Measurements from ENCODE around the gene ASIC1. TPM values are rescaled to one million over a fixed set of nuclear protein-coding genes. Genes with fewer than 3 reads are reported as not detected.
"Not testable (repeated sequence)": the region's sequence is repeated elsewhere in the genome, so short reads cannot be mapped to it uniquely, and the experiment has no call there.

Gene ASIC1
- total and polyA plus RNA-seq, 4 experiments from 2014 or later, result 0.08 to 0.26 TPM; not detected in 2

DNA sequence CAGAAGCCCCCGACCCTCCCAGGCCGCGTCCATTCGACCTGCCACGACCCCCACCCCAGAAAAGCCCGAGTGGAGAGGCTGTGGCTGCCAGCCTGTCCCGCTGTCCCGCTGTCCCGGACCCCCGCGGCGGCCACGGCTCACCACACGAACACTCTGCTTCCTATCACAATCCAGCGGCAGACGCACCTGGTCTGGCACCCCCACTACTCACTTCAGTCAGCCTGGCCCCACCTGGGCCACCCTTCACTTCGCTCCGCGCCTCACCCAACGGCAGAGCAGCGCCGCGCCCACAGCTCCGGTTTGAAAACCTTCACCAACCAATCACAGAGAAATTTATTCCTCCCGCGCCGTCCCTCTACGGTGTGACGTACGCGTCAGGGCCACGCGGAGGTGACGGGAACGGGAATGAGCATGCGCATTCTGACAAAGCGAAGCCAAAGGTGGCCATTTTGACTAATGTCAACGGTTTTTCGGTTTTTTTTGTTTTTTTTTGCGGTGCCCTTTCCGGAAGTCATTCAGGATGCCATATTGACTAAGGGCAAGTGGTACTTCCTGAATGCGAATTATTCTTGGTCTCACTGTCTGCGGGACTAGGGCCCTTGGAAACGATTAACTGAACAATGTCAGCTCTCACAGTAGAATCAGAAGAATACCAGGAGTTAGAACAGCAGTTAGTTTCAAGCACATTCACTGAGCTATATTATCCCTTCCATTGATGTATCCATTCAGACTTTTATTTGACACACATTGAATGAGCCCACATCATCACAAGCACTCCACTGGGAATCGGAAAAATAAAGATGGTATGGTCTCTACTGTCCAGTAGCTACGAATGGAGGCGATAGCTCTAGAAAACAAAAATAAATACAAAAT is 32.0 kb upstream of the ASIC1 start, which contains the start of gene RACGAP1:
Gene RACGAP1 (minus strand): TSS at position 308 of the 873 bp plus-strand sequence. CDS start 8,779 bp downstream, outside the sequence.
- peaks cover 16 to 18% (median 17%) of the 10 kb centered on the region in 4 donors for H3K4me1 Mint-ChIP-seq
- CTCF ChIA-PET (ENCODE audit: partially characterized antibody), result interaction anchor here (0.6 to 2.4 kb wide), 13 partner anchors 9 to 180 kb away, joined by 3 to 12 read pairs (median 3); partner anchors contain the start of genes CERS5 and COX14

DNA sequence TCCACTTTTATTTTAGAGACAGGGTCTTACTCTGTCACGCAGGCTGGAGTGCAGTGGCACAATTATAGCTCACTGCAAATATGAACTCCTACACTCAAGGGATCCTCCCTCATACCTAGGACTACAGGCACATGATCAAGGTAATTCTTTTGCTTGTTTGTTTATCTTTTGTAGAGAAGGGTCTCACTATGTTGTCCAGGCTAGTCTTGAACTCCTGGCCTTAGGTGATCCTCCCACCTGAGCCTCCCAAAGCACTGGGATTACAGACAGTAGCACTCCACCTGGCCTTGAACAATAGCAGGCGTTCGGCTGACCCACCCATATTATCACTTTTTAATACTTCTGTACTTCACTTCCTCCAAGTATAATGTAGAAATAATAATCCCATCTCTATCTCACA is 30.7 kb upstream of the ASIC1 start:
- no peak for DNase-seq
- Histone ChIP-seq H3K36me3 (ENCODE audit: insufficient read depth, low read length) (no peaks in the 10 kb centered on the region), H3K4me3 (ENCODE audit: low read length in 2 of 2) (no peak overlapping the region), H3K9me3 (ENCODE audit: control insufficient read depth in 1 of 2, low read length in 2 of 2) (no peaks in the 10 kb centered on the region), H3K27ac (ENCODE audit: low read depth, low read length) (no peak overlapping the region), H3K27me3 (ENCODE audit: insufficient read depth, low read length) (no peaks in the 10 kb centered on the region), H3K4me1 (ENCODE audit: insufficient read depth, low read length) (peaks cover 10% of the 10 kb centered on the region)
- Mint-ChIP-seq H3K27ac (no peak overlapping the region), H3K9me3 (peaks cover 0 to 2% (median 0%) of the 10 kb centered on the region in 8 donors), H3K4me3 (peak overlapping the region in 1 of 8 donors; percentile 11), H3K27me3 (peaks cover 4 to 8% of the 10 kb centered on the region in 2 donors), H3K36me3 (peaks cover 0 to 4% of the 10 kb centered on the region in 2 donors), H3K4me1 (peaks cover 14 to 18% (median 17%) of the 10 kb centered on the region in 4 donors)
- POLR2A ChIA-PET (ENCODE audit: partially characterized antibody), result interaction anchor here (1.5 to 2.0 kb wide), 3 partner anchors 12 to 85 kb away, joined by 5 to 11 read pairs (median 10); partner anchors contain the start of gene COX14
- CTCF ChIA-PET (ENCODE audit: partially characterized antibody), result interaction anchor here (1.5 kb wide), 1 partner anchor 9 kb away, joined by 4 read pairs; no protein-coding TSS in a partner anchor
- intact Hi-C loops (cut with micrococcal nuclease), result no loop called here

More for the DNA sequence above, 32.0 kb upstream of the ASIC1 start, which contains the start of gene RACGAP1:
- Histone ChIP-seq H3K36me3 (ENCODE audit: insufficient read depth, low read length) (no peaks in the 10 kb centered on the region), H3K4me1 (ENCODE audit: insufficient read depth, low read length) (peaks cover 10% of the 10 kb centered on the region), H3K9me3 (ENCODE audit: control insufficient read depth in 1 of 2, low read length in 2 of 2) (no peaks in the 10 kb centered on the region), H3K27me3 (ENCODE audit: insufficient read depth, low read length) (no peaks in the 10 kb centered on the region), H3K27ac (ENCODE audit: low read depth, low read length) (peak within 1 kb of the TSS; percentile 68), H3K4me3 (ENCODE audit: low read length in 2 of 2) (peak within 1 kb of the TSS; percentile 48 to 62)
- peak within 1 kb of the TSS; percentile 95 to 100 (median 99) for H3K4me3 Mint-ChIP-seq
- peak; percentile 95 to 98 (median 98) for DNase-seq
- peak within 1 kb of the TSS; percentile 79 to 97 (median 97) for H3K27ac Mint-ChIP-seq
- POLR2A ChIA-PET (ENCODE audit: partially characterized antibody), result interaction anchor here (0.6 to 2.0 kb wide), 15 partner anchors 9 to 1298 kb away, joined by 3 to 11 read pairs (median 5); partner anchors contain the start of genes COX14, NCKAP5L, SMARCD1 and TMBIM6
- H3K36me3 Mint-ChIP-seq, result peaks cover 0 to 4% of the 10 kb centered on the region in 2 donors
- intact Hi-C loops (cut with micrococcal nuclease), result loop anchor here (1.0 to 2.0 kb wide), 4 partner anchors 60 to 1309 kb away; partner anchors contain the start of genes CCNT1, CERS5 and SMARCD1
- H3K27me3 Mint-ChIP-seq, result peaks cover 4 to 5% of the 10 kb centered on the region in 2 donors
- peaks cover 0 to 2% (median 0%) of the 10 kb centered on the region in 8 donors for H3K9me3 Mint-ChIP-seq

DNA sequence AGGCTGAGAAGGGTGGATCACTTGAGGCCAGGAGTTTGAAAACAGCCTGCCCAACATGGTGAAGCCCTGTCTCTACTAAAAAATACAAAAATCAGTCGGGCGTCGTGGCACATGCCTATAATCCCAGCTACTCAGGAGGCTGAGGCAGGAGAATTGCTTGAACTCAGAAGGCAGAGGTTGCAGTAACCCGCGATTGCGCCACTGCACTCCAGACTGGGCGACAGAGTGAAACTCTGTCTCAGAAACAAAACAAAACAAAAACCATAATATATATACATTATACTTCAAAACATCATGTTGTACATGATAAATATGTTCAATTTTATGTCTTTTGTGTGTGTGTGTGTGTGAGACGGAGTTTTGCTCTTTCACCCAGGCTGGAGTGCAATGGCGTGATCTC is 26.9 kb upstream of the ASIC1 start:
- DNase-seq; H3K27ac ChIP-seq (ENCODE audit: low read depth, low read length); H3K36me3 ChIP-seq (ENCODE audit: insufficient read depth, low read length); H3K27me3 ChIP-seq (ENCODE audit: insufficient read depth, low read length); H3K4me1 Mint-ChIP-seq; H3K4me3 ChIP-seq (ENCODE audit: low read length in 2 of 2); H3K4me3 Mint-ChIP-seq; H3K4me1 ChIP-seq (ENCODE audit: insufficient read depth, low read length); H3K27ac Mint-ChIP-seq; H3K9me3 Mint-ChIP-seq; H3K36me3 Mint-ChIP-seq; POLR2A ChIA-PET (ENCODE audit: partially characterized antibody); H3K9me3 ChIP-seq (ENCODE audit: control insufficient read depth in 1 of 2, low read length in 2 of 2); intact Hi-C loops (cut with micrococcal nuclease): not testable (repeated sequence)
- CTCF ChIA-PET (ENCODE audit: partially characterized antibody), result interaction anchor here (0.8 to 3.6 kb wide), 4 partner anchors 9 to 81 kb away, joined by 3 to 22 read pairs (median 4); no protein-coding TSS in a partner anchor
- H3K27me3 Mint-ChIP-seq, result peaks cover 9 to 12% of the 10 kb centered on the region in 2 donors

DNA sequence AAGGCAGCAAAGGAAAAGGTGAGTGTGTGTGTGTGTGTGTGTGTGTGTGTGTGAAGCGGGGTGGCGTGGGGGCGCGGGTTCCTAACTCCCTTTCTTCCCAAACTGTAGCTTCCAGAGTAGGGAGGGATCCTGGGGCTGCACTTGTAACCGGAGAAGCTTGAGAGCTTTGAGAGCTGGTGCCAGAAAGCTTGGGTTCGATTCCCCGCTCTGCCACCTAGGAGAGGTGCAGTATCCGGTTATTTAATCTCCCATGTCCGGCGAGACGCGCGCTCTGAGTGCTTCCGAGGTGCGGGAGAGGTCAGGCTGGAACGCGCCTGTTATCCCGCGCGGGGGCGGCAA is 24.9 kb upstream of the ASIC1 start:
- Histone ChIP-seq H3K4me1 (ENCODE audit: insufficient read depth, low read length) (no peaks in the 10 kb centered on the region), H3K27ac (ENCODE audit: low read depth, low read length) (no peak overlapping the region), H3K4me3 (ENCODE audit: low read length in 2 of 2) (no peak overlapping the region), H3K27me3 (ENCODE audit: insufficient read depth, low read length) (no peaks in the 10 kb centered on the region), H3K36me3 (ENCODE audit: insufficient read depth, low read length) (no peaks in the 10 kb centered on the region), H3K9me3 (ENCODE audit: control insufficient read depth in 1 of 2, low read length in 2 of 2) (no peaks in the 10 kb centered on the region)
- no peak overlapping the region for H3K4me3 Mint-ChIP-seq
- ChIA-PET CTCF (ENCODE audit: partially characterized antibody) (no interaction called here), POLR2A (ENCODE audit: partially characterized antibody) (no interaction called here)
- peaks cover 10 to 15% of the 10 kb centered on the region in 2 donors for H3K27me3 Mint-ChIP-seq
- H3K27ac Mint-ChIP-seq, result no peak overlapping the region
- H3K9me3 Mint-ChIP-seq, result peaks cover 0 to 3% (median 0%) of the 10 kb centered on the region in 8 donors
- DNase-seq, result no peak
- H3K36me3 Mint-ChIP-seq, result no peaks in the 10 kb centered on the region
- no peaks in the 10 kb centered on the region for H3K4me1 Mint-ChIP-seq
- intact Hi-C loops (cut with micrococcal nuclease), result no loop called here

DNA sequence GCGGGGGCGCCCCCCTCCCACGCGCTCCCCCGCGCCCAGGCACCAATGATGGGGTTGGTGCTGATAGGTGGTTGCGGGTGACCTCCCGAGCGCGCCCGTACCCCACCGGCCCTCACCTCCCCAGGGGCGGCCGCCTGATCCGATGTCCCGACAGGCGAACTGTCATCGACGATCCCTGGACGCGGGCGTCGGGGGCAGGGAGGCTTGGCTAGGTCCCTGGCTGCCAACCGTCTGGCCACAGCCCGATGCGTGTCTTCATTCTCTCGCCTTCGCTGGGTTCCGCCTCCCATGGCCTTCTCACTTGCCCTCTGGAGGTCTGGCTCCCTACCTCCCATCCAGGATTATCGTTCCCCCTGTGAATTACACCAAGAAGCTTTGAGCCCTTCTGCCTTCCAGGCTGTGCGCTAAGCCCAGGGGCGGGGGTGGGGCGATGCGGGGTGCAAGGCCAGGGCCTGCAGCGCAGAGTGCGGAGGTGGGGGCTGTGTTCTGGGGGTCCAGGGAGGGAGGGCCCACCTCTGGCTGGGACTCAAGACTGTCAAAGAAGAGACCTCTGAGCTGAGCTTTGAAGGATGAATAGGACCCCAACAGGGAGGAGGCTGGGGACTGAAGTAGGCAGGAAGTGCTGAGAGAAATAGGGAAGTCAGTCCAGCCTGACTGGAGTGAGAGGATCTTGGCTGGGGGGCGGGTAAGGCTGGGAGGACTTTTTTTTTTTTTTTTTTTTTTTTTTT is 24.4 kb upstream of the ASIC1 start:
- H3K27ac ChIP-seq (ENCODE audit: low read depth, low read length), result no peak overlapping the region
- ChIA-PET CTCF (ENCODE audit: partially characterized antibody) (no interaction called here), POLR2A (ENCODE audit: partially characterized antibody) (no interaction called here)
- Mint-ChIP-seq H3K27me3 (peaks cover 8 to 12% of the 10 kb centered on the region in 2 donors), H3K27ac (no peak overlapping the region), H3K4me3 (no peak overlapping the region), H3K9me3 (peaks cover 0 to 3% (median 0%) of the 10 kb centered on the region in 8 donors), H3K36me3 (no peaks in the 10 kb centered on the region), H3K4me1 (no peaks in the 10 kb centered on the region)
- no peaks in the 10 kb centered on the region for H3K27me3 ChIP-seq (ENCODE audit: insufficient read depth, low read length)
- DNase-seq, result no peak
- no peaks in the 10 kb centered on the region for H3K4me1 ChIP-seq (ENCODE audit: insufficient read depth, low read length)
- intact Hi-C loops (cut with micrococcal nuclease), result no loop called here
- H3K9me3 ChIP-seq (ENCODE audit: control insufficient read depth in 1 of 2, low read length in 2 of 2), result no peaks in the 10 kb centered on the region
- H3K36me3 ChIP-seq (ENCODE audit: insufficient read depth, low read length), result no peaks in the 10 kb centered on the region
- H3K4me3 ChIP-seq (ENCODE audit: low read length in 2 of 2), result no peak overlapping the region

DNA sequence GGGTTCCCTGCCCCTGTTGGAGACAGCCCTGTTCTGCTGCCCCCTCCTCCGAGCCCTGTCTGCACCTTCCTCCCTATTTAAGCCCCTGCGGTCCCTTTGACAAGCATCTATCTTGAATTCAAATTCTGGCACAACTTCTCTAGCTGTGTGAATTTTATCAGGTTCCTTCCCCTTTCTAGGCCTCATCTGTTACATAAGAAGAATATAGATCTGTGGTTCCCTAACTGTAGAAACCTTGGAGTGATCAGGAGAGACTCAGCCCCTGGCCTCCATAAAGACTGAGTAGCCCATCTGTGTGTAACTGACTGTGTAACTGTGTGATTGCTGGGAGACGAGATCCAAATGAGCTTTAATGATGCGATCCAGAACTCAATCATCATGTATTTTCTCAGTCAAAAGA is 19.1 kb upstream of the ASIC1 start:
- intact Hi-C loops (cut with micrococcal nuclease), result loop anchor here (2.0 kb wide), 1 partner anchor 18 kb away; the partner anchor contains the start of gene ASIC1
- Mint-ChIP-seq H3K4me3 (no peak overlapping the region), H3K4me1 (peaks cover 0 to 1% (median 0%) of the 10 kb centered on the region in 4 donors), H3K36me3 (no peaks in the 10 kb centered on the region), H3K27ac (peak overlapping the region in 1 of 7 donors; percentile 17), H3K9me3 (peaks cover 0 to 3% (median 0%) of the 10 kb centered on the region in 8 donors), H3K27me3 (peaks cover 3 to 7% of the 10 kb centered on the region in 2 donors)
- no peak for DNase-seq
- ChIA-PET CTCF (ENCODE audit: partially characterized antibody) (interaction anchor here (0.8 to 5.7 kb wide), 22 partner anchors 9 to 264 kb away, joined by 3 to 54 read pairs (median 6); partner anchors contain the start of gene RACGAP1), POLR2A (ENCODE audit: partially characterized antibody) (interaction anchor here (1.0 to 2.2 kb wide), 2 partner anchors 12 to 297 kb away, joined by 3 to 5 read pairs; partner anchors contain the start of gene TMBIM6)
- no peak overlapping the region for H3K27ac ChIP-seq (ENCODE audit: low read depth, low read length)
- no peaks in the 10 kb centered on the region for H3K4me1 ChIP-seq (ENCODE audit: insufficient read depth, low read length)
- H3K27me3 ChIP-seq (ENCODE audit: insufficient read depth, low read length), result no peaks in the 10 kb centered on the region
- no peaks in the 10 kb centered on the region for H3K9me3 ChIP-seq (ENCODE audit: control insufficient read depth in 1 of 2, low read length in 2 of 2)
- H3K4me3 ChIP-seq (ENCODE audit: low read length in 2 of 2), result no peak overlapping the region
- H3K36me3 ChIP-seq (ENCODE audit: insufficient read depth, low read length), result no peaks in the 10 kb centered on the region
